Suprapubic skin (tissue), 3 donors: ENCODE measurements around the gene TACR1.

Experiments
- POLR2A ChIP-seq, 2 donors: fragments of 450-650 bp; IDR thresholded peaks; one replicate each; pipeline ENCODE4 v1.6.1; 2017; ENCODE audit warnings: antibody characterized with exemption in 2 of 2, mild to moderate bottlenecking in 2 of 2, moderate library complexity in 2 of 2
- TF ChIP-seq, protein P1 (sequence below), 2 donors: fragments of 200-600 bp in 1 of 2; fragments of 450-650 bp in 1 of 2; sonication (generic) in 1 of 2; IDR thresholded peaks; one replicate each; pipeline ENCODE4 v1.5.1; 2016 to 2019; ENCODE audit warnings: antibody characterized with exemption in 2 of 2, mild to moderate bottlenecking in 1 of 2, moderate library complexity in 1 of 2

DNA sequence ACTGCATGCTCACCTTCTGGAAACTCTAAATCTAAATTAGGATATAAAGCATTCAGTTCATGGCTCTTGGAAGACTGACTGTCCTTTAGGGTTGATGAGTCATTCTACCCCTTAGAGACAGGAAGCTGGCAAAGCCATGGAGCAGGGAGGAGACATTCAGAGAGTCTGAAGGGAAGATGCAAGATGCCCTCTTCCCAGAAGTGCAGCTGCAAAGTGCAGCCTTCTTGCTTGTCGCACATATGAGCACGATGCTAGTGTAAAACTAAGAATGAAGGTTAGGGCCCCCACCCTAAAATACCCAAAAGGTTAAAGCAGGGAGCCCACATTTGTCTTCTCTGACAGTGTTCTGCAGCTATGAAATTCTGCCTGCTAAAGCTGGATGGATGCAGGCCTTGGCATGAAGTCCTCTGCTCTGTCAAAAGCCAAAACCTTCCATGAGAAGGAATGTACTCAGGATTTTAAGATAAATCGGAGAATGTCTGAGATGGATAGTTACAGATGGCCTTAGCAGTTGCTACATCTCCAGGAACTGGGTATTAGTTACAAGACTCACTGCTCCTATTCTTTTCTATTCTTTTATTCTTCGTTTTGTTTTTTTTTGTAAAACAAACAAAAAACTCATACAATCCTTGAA lies 151.2 kb downstream of the TACR1 start:
- TF ChIP-seq, protein P1, sequence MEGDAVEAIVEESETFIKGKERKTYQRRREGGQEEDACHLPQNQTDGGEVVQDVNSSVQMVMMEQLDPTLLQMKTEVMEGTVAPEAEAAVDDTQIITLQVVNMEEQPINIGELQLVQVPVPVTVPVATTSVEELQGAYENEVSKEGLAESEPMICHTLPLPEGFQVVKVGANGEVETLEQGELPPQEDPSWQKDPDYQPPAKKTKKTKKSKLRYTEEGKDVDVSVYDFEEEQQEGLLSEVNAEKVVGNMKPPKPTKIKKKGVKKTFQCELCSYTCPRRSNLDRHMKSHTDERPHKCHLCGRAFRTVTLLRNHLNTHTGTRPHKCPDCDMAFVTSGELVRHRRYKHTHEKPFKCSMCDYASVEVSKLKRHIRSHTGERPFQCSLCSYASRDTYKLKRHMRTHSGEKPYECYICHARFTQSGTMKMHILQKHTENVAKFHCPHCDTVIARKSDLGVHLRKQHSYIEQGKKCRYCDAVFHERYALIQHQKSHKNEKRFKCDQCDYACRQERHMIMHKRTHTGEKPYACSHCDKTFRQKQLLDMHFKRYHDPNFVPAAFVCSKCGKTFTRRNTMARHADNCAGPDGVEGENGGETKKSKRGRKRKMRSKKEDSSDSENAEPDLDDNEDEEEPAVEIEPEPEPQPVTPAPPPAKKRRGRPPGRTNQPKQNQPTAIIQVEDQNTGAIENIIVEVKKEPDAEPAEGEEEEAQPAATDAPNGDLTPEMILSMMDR (IDR thresholded peaks at IDR 0.05) = no peak
- TF ChIP-seq POLR2A (IDR thresholded peaks at IDR 0.05) = no peak
